ENCODE measurements around the gene SVOPL.

SVOPL gene

GRCh38 chr7:138550337-138550736 lies 150.8 kb downstream of the SVOPL start:
- no peak for DNase-seq (ENCODE audit: low read depth)
- TF ChIP-seq CTCF (IDR thresholded peaks at IDR 0.05; ENCODE audit: control insufficient read depth, extremely low read depth, insufficient read depth): no peak
- no peak overlapping the region for H3K4me3 ChIP-seq (ENCODE audit: low read depth, low read length)

GRCh38 chr7:138549082-138549481 lies 152.1 kb downstream of the SVOPL start:
- H3K4me3 ChIP-seq (ENCODE audit: low read depth, low read length): no peak overlapping the region
- no peak for TF ChIP-seq CTCF (IDR thresholded peaks at IDR 0.05; ENCODE audit: control insufficient read depth, extremely low read depth, insufficient read depth)
- no peak for DNase-seq (ENCODE audit: low read depth)

GRCh38 chr7:138546829-138547228 lies 154.3 kb downstream of the SVOPL start:
- no peak for DNase-seq (ENCODE audit: low read depth)
- no peak overlapping the region for H3K4me3 ChIP-seq (ENCODE audit: low read depth, low read length)
- TF ChIP-seq CTCF (IDR thresholded peaks at IDR 0.05; ENCODE audit: control insufficient read depth, extremely low read depth, insufficient read depth): no peak

GRCh38 chr7:138546064-138546619 lies 155.0 kb downstream of the SVOPL start:
- no peak for DNase-seq (ENCODE audit: low read depth)
- TF ChIP-seq CTCF (IDR thresholded peaks at IDR 0.05; ENCODE audit: control insufficient read depth, extremely low read depth, insufficient read depth): no peak

GRCh38 chr7:138545123-138545522 lies 156.0 kb downstream of the SVOPL start:
- no peak overlapping the region for H3K4me3 ChIP-seq (ENCODE audit: low read depth, low read length)
- no peak for TF ChIP-seq CTCF (IDR thresholded peaks at IDR 0.05; ENCODE audit: control insufficient read depth, extremely low read depth, insufficient read depth)
- DNase-seq (ENCODE audit: low read depth): no peak

More at GRCh38 chr7:138546064-138546619, 155.0 kb downstream of the SVOPL start:
- no peak overlapping the region for H3K4me3 ChIP-seq (ENCODE audit: low read depth, low read length)
